ENCODE results near the gene RB1.

The RB1 gene

DNA sequence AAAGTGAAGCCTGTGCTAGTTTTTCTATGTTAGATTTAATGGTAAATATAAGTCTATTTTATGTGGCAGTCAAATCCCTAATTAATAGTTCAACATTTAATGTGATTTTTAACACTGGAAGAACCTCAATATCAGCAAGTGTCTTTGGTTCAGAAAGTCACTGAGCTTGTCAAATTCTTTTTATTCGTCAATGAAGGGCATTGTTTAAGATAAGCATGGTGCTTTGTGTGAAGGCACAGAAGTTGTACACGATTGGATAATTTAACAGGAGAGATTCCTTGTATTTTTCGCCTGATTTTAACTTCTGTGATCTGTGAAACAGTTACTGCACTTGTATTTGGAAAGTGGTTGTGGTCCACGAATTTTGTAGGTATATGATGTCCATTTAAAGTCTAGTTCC lies 30.2 kb upstream of the RB1 start:
- H3K4me3 ChIP-seq (ENCODE audit: low read depth, low read length) = no peak overlapping the region
- TF ChIP-seq, protein P1, sequence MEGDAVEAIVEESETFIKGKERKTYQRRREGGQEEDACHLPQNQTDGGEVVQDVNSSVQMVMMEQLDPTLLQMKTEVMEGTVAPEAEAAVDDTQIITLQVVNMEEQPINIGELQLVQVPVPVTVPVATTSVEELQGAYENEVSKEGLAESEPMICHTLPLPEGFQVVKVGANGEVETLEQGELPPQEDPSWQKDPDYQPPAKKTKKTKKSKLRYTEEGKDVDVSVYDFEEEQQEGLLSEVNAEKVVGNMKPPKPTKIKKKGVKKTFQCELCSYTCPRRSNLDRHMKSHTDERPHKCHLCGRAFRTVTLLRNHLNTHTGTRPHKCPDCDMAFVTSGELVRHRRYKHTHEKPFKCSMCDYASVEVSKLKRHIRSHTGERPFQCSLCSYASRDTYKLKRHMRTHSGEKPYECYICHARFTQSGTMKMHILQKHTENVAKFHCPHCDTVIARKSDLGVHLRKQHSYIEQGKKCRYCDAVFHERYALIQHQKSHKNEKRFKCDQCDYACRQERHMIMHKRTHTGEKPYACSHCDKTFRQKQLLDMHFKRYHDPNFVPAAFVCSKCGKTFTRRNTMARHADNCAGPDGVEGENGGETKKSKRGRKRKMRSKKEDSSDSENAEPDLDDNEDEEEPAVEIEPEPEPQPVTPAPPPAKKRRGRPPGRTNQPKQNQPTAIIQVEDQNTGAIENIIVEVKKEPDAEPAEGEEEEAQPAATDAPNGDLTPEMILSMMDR (IDR thresholded peaks at IDR 0.05; ENCODE audit: borderline replicate concordance, insufficient read depth, low read depth, low read length) = no peak

DNA sequence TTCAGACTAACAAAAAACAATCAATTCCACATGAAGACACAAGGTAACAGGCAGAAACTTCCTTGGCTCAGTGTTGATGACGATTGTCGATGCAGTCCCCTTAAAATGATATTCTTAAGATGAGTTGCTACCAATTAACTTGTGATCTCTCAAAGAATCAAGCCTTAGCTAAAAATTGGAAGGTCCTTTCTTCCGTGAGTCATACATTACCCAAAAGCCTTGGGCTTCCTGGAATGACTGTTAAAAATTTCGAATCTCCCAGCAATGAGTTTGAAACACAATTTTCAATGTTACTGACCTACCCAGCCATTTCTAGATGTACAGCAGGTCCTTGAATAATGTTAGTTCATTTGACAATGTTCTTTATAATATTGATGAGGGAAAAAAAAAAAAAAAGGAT lies 28.0 kb upstream of the RB1 start:
- TF ChIP-seq, protein P1 (IDR thresholded peaks at IDR 0.05; ENCODE audit: borderline replicate concordance, insufficient read depth, low read depth, low read length) = no peak

DNA sequence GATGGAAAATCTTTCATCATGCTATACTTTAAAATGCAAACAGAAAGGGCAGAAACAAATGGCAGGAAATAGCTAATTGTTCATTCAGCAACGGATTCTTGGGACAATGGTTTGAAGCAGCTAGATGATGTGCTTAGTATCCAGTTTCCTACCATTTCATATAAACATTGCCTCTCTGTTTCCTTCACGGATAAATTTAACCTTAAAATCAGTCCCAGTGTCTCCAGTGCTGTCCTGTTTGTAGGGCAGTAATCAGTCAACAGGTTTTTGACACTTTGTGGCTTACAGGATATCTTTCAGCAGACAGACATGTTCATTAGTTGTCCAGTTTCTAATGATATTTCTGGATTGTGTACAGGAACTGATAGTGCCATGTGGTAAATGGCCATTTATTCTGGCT lies 24.7 kb upstream of the RB1 start:
- H3K4me3 ChIP-seq (ENCODE audit: low read depth, low read length) = no peak overlapping the region
- TF ChIP-seq, protein P1 (IDR thresholded peaks at IDR 0.05; ENCODE audit: borderline replicate concordance, insufficient read depth, low read depth, low read length) = no peak

More for the DNA sequence above, 28.0 kb upstream of the RB1 start:
- H3K4me3 ChIP-seq (ENCODE audit: low read depth, low read length) = no peak overlapping the region

DNA sequence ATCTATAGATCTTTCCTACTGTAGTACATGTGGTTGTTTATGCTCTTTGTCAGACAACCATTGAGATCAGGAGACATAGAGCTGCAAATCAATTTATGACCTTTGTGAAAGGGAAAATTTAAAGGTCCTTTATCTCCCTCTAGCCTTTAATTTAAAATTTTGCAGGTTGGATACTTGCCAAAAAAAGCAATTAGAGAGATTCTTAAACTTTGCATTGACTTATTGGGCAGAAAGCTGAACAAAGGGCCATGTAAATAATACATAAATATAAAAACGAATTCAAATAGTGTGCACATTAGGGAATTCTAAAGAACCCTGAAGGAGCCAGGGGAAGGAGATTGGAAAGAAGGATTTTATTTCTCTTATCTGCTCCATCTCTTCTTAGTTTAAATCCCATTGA lies 22.0 kb upstream of the RB1 start:
- no peak overlapping the region for H3K4me3 ChIP-seq (ENCODE audit: low read depth, low read length)
- TF ChIP-seq, protein P1 (IDR thresholded peaks at IDR 0.05; ENCODE audit: borderline replicate concordance, insufficient read depth, low read depth, low read length) = no peak

DNA sequence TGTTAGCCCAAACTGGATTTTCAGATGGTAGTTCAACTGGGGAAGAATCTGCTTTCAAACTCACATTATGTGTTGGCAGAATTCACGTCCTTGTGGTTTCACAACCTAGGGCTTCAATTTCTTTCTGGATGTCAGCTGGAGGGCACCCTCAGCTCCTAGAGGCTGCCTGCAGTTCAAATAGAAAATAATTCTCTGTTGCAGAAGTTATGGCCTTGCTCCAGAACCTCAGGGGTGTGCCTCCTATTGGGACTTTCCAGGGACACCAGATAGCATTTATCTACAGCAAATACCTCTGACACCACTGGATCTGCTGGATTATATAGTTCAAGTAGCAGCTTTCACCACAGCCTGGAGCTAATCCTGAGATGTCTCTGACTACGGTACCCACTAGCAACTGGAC lies 11.8 kb upstream of the RB1 start:
- TF ChIP-seq, protein P1 (IDR thresholded peaks at IDR 0.05; ENCODE audit: borderline replicate concordance, insufficient read depth, low read depth, low read length) = no peak
- no peak overlapping the region for H3K4me3 ChIP-seq (ENCODE audit: low read depth, low read length)

DNA sequence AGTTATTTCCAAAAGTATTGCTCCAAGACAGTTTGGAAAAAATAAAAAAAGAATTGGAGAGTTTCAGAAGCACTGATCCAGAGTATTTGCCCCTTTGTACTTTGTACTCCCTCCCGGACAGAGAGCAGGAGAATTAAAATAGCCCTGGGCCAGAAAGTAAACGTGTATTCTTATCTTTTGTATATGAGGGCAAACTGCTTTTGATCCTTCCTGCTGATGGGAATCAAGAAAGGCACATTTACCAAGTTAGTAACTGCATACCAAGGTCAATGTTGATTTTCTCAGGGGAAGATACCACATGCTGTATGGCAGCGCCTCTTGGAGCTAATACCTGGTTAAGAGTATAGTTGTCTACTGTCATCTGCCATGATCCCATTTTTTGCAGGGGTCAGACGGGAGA lies 10.9 kb upstream of the RB1 start:
- TF ChIP-seq, protein P1 (IDR thresholded peaks at IDR 0.05; ENCODE audit: borderline replicate concordance, insufficient read depth, low read depth, low read length) = no peak
- no peak overlapping the region for H3K4me3 ChIP-seq (ENCODE audit: low read depth, low read length)

DNA sequence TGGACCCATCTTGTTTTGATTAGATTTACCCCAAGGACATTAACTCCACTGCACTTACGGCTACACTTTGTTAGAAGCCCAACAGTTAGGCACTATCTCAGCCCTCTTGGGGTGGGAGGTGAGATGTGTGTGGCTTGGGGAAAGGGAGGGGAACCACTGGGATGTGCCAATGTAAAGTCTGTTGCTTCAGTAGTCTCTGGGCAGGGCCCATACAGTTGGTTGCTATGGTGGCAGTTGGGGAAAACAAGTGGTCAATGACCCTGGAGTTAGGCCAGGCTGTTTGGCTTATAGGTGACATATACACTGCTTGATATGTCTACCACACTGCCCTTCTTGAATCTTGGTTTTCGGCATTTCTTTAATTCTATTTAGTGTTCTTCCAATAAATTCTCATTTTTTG lies 8.9 kb upstream of the RB1 start:
- TF ChIP-seq, protein P1 (IDR thresholded peaks at IDR 0.05; ENCODE audit: borderline replicate concordance, insufficient read depth, low read depth, low read length) = no peak
- H3K4me3 ChIP-seq (ENCODE audit: low read depth, low read length) = no peak overlapping the region
